HG03520 (cell line): ENCODE results near the gene ACSF3.

Experiments
- ATAC-seq: cut with Tn5 transposase; IDR thresholded peaks from one replicate; pipeline ENCODE4 v1.9.1; 2021; ENCODE audit warnings: mild to moderate bottlenecking, moderate library complexity; ENCODE audit not compliant: unreplicated experiment

Gene ACSF3

DNA sequence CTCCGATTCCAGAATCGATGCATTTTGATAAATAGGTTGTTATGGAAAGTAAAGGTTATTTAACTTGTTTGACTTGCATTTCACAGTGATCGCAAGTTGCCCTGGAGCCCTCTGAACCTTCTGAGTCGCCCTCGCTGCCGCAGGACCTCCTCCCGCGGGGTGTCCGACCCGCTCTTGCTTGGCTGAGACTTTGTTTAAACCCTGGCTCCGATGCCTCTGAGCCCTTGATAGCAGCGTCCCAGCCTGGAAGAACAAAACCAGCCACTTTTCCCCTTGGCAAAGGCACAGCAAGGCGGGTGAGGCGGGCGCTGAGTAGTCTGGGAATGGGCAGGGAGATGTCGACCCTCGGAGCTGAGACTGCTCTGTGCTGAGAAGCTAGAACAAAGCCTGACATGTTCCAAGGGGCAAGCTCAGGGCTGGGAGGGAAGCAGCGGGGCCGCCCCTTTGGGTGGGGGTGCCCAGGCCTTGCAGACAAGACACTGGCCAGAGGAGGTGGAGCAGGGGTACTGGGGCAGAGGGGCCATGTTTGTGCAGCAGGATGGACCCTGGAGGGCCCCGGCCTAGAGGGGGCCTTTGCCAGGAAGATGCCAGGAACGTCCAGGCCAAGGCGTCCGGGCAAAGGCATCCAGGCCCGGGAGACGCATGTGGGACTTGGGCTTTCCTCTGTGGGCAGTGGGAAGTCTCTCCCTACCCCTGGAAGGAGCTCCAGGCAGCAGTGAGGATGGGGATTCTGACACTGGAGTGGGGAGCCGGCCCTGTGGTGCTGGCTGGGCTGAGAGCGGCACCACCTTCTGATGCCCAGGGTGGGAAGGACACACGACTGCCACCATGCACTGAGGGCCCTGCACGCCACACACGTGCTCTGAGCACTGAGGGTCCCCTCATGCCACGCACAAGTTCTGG, 47.6 kb downstream of the ACSF3 start:
- ATAC-seq: no peak

GRCh38 chr16:89141884-89142267, 48.2 kb downstream of the ACSF3 start:
- ATAC-seq: no peak

GRCh38 chr16:89142474-89143195, 49.0 kb downstream of the ACSF3 start:
- ATAC-seq: no peak

GRCh38 chr16:89143201-89143741, 49.6 kb downstream of the ACSF3 start:
- no peak for ATAC-seq

DNA sequence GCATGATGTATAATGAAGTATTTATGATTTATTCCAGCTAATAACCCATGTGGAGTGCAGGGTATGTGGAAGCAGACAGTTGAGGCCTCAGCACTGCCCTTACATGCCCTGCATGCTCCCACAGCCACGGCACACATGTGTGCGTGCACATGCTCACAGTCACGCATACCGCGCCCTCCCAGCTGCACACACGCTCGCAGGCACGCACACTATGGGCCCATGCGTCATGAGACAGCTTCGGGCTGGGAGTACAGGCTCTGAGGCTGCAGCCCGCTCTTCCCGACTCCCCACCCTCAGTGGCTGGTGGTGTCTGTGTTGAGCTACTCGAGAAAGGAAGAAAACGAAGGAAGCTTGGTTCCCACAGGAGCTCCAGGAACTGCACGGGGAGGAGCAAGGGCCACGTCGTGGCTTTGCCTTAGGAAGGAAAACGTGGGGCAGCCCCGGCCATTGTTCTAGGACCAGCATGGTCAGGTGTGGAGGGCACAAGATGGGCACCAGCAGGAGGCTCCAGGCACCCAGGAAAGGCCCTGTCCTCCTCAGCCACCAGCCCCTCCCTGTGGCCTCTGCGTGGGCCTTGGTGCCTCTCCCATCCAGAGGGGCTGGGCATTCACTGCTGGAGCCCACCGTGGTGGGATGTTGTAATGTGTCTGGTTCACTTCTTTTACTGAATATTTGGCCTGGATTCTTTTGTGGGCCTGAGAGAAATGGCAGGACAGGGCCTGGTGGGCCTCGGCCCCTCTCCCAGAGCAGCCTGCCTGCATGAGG, 50.4 kb downstream of the ACSF3 start:
- ATAC-seq: no peak

DNA sequence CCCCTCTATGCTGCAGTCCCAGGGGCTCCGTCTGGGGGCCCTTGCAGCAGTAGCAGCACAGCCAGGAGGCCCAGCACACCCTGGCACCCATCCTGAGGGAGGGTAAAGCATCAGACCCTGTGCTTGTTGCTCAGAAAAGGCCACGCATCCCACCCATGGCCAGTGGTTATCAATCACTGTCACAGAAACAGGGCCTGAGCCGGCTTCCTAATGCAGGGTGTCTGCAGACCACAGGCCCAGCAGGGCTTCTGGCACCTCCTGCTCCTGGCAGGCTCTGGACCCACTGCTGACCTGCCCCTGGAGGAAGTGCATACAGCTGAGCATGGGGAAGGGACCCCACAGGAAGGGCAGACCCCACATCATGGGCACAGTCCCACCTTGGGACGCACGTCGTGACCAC, 51.0 kb downstream of the ACSF3 start:
- ATAC-seq: no peak

DNA sequence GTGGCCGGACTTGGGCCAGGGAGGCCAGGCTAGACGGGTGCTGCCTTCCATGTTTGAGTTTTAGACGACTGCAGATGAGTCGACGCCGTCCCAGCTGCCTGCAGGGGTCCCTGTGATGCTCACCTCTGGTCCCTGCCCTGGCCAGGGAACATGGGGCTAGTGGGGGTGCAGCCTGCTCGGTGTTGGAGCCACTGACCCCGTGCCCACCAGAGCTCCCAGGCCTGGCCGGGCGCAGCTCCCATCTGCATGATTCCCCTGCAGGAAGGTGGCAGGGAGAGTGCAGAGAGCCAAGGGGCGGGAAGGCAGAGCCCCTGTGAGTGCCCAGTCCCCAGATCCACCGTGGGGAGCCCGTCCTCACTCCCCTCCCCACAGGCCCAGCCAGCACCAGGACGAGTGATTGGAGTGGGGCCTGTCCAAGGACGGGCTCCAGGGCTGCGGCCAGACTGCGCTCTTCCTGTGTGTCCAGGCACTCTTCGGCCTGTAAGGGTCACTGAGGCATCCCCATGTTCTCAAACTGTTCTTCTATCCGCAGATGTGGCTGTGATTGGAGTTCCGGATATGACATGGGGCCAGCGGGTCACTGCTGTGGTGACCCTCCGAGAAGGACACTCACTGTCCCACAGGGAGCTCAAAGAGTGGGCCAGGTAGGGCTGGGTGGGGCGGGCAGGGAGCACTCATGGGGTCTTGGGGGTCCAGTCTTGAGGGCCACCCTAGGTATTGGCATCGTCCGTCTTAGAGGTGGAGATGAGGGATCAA, 51.9 kb downstream of the ACSF3 start:
- no peak for ATAC-seq

DNA sequence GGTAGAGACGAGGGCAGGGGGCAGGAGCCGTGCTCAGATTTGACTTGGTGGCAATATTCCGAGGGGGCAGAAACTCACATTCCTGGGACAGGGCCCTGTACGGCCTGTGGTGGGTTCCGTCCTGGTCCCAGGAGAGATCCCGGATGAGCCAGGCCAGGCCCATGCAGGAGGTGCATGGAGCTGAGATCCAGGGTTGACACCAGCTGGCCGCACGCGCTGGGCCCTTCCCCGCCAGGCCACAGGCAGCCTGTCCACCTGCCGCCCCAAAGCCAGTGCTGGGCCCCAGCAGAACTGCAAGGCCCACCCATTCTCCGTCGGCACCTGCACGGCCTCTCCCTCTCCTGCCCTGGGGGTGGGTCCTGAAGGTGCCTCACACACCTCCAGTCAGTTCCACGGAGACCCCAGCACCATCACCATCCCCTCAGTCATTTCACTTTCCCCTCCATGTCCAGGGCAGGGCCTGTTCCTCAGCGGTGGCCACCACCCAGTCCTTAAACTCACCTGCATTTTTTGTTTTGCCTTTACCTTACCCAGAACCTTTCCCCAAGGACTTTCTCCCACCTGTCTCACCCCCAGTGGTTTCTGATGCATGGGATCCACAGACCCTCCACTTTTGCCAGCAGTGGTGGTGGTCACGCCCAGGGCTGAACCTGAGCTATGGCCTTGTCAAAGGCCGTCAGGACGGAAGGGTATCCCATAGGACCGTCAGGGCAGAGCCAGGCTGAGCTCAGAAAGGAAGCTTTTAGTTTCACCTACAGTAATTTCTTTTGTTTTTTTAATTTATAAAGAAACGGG, 52.8 kb downstream of the ACSF3 start:
- no peak for ATAC-seq

- ATAC-seq: no peak
Measured at GRCh38 chr16:89147085-89147817, 53.6 kb downstream of the ACSF3 start.

- no peak for ATAC-seq
Measured at GRCh38 chr16:89149386-89149785, 55.7 kb downstream of the ACSF3 start.

DNA sequence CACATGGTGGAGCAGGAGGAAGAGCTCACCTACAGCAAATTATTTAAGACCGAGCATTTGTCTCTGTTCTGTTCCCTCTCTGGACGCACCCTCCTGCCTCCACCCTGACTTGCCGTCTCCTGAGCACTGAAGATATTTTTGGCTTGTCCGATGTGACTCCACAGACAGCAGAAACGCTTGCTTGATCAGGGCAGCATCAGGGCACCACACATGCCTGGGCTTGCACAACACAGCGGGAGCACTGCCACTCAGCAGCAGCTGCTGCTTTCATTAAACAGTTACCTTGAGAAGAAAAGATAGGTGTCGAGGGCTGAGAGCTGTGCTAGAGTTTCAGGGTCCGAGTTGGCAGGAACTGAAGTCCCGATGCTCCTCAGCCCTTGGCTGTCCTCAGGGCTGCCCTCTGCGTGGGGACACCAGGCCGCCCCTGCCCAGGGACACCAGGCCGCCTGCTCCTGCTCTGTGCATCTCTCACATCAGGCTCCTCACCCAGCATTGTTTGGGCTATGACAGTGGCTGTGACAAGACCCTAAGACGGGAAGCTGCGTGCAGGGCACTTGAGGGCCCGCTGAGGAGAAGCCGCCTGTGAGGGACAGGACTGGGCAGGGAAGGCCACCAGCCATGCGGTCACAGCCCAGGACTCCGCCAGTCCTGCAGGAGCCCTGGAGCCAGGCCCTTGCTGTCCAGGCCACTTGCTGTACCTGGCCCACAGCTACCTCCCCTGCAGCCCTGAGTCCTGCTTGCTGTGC, 56.6 kb downstream of the ACSF3 start:
- ATAC-seq: no peak

DNA sequence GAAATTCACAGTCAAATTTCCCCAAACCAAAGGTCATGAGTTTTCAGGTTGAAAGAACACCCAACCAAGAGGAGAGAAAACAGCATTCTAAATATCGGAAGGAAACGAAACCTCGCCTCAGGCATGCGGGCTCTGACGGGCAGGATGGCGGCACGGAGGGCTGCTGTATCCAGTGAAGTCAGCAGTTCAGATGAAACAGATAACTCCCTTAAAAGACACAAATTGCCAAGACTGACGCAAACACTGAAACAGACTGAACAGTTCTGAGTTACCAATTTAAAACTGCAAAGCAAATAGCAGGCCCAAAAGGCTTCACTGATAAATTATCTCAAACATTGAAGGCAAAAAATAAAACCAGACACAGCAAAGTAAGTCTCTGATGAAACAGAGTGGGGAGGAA, 57.3 kb downstream of the ACSF3 start:
- ATAC-seq: no peak

GRCh38 chr16:89152831-89153700, 59.4 kb downstream of the ACSF3 start:
- ATAC-seq: no peak

GRCh38 chr16:89153848-89154271, 60.2 kb downstream of the ACSF3 start:
- ATAC-seq: no peak

GRCh38 chr16:89154390-89155183, 60.9 kb downstream of the ACSF3 start:
- ATAC-seq: no peak

DNA sequence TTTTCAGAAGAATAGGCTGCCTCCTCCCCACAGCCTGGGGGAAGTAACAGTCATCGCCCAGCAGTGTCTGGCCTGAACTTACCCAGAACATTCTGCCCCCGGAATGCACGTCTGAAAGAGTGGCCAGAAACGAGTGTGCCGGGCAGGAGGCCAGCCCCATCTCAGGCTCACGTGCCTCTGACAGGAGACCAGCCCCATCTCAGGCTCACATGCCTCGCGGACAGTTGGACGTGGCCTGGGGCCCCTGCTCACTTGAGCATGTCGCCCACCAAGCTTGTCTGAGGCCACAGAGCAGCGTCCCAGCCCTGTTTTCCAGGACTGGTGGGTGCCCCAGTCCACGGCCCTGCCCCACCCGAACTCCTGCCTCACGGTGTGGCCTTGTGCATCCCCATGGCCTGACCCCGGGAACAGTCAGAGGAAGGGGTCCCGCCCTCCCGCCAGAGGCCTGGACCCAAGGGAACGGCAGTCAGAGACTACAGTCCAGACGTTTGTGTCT, 61.6 kb downstream of the ACSF3 start:
- no peak for ATAC-seq
